Measurements from ENCODE around the gene TOMM7.
"Not testable (repeated sequence)": the region's sequence is repeated elsewhere in the genome, so short reads cannot be mapped to it uniquely, and the experiment has no call there.

Gene TOMM7

GRCh38 chr7:22784346-22784745, 38.3 kb downstream of the TOMM7 start:
- no peak overlapping the region for H3K4me3 ChIP-seq (ENCODE audit: low read depth, low read length)
- no peak for DNase-seq (ENCODE audit: low read depth)
- TF ChIP-seq MAX (IDR thresholded peaks at IDR 0.05; ENCODE audit: low read depth, low read length) (no peak), POLR2A (IDR thresholded peaks at IDR 0.05; ENCODE audit: extremely low read depth, insufficient read length) (no peak), CTCF (IDR thresholded peaks at IDR 0.05; ENCODE audit: low read depth, low read length) (no peak), MYC (IDR thresholded peaks at IDR 0.05; ENCODE audit: low read depth, low read length) (no peak)

GRCh38 chr7:22783421-22783820, 39.2 kb downstream of the TOMM7 start:
- H3K4me3 ChIP-seq (ENCODE audit: low read depth, low read length) = no peak overlapping the region
- TF ChIP-seq MYC (IDR thresholded peaks at IDR 0.05; ENCODE audit: low read depth, low read length) (no peak), POLR2A (IDR thresholded peaks at IDR 0.05; ENCODE audit: extremely low read depth, insufficient read length) (no peak), CTCF (IDR thresholded peaks at IDR 0.05; ENCODE audit: low read depth, low read length) (no peak), MAX (IDR thresholded peaks at IDR 0.05; ENCODE audit: low read depth, low read length) (no peak)
- DNase-seq (ENCODE audit: low read depth) = no peak

- no peak for TF ChIP-seq POLR2A (IDR thresholded peaks at IDR 0.05; ENCODE audit: extremely low read depth, insufficient read length)
- TF ChIP-seq MAX (IDR thresholded peaks at IDR 0.05; ENCODE audit: low read depth, low read length) = 0 out of 2 replicates have a peak, but pooled peaks have one; percentile 24
- TF ChIP-seq CTCF (IDR thresholded peaks at IDR 0.05; ENCODE audit: low read depth, low read length) = peak; percentile 99
- TF ChIP-seq MYC (IDR thresholded peaks at IDR 0.05; ENCODE audit: low read depth, low read length) = no peak
- no peak overlapping the region for H3K4me3 ChIP-seq (ENCODE audit: low read depth, low read length)
- peak; percentile 73 for DNase-seq (ENCODE audit: low read depth)
These were observed 39.9 kb downstream of the TOMM7 start for GRCh38 chr7:22782616-22783232.

DNA sequence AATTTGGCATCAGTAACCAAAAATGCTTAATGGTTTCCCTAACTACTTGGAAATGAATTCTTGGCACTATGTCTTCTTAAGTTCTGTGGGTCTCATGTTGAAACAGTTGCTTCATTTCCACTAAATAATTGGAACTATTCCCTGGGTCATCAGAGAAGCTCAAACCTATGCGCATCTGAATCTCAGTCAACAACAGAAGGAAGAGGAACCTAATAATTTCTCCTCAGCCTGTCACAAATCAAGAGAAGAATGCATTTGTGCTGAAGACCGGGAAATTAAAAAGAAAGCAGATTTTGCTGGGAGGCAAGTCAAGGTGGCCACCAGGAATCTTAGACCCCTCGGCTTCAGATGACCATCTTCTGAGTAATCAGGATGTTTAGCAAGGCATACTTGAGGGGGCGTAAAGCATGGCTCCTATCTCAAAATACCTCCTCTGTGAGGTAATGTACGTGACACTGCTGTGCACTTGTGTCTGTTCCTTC, 41.4 kb downstream of the TOMM7 start:
- TF ChIP-seq MAX (IDR thresholded peaks at IDR 0.05; ENCODE audit: low read depth, low read length) (no peak), MYC (IDR thresholded peaks at IDR 0.05; ENCODE audit: low read depth, low read length) (no peak), CTCF (IDR thresholded peaks at IDR 0.05; ENCODE audit: low read depth, low read length) (no peak), POLR2A (IDR thresholded peaks at IDR 0.05; ENCODE audit: extremely low read depth, insufficient read length) (no peak)
- no peak overlapping the region for H3K4me3 ChIP-seq (ENCODE audit: low read depth, low read length)
- DNase-seq (ENCODE audit: low read depth) = no peak

DNA sequence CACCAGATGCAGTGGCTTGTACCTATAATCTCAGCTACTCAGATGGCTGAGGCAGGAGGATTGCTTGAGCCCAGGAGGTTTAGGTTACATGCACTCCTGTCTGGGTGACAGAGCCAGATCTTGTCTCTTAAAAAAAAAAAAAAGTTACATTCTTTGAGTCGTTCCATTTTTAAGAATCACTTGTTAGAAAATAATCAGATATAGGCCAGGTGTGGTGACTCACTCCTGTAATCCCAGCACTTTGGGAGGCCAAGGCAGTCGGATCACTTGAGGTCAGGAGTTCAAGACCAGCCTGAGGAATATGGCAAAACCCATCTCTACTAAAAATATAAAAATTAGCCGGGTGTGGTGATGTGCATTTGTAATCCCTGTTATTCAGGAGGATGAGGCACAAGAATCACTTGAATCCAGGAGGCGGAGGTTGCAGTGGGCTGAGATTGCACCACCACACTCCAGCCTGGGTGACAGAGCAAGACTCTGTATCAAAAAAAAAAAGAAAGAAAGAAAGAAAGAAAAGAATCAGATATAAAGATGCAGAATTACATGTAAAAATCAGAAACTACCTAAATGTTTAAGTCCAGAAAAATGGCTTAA, 42.8 kb downstream of the TOMM7 start:
- H3K4me3 ChIP-seq (ENCODE audit: low read depth, low read length); DNase-seq (ENCODE audit: low read depth): not testable (repeated sequence)

DNA sequence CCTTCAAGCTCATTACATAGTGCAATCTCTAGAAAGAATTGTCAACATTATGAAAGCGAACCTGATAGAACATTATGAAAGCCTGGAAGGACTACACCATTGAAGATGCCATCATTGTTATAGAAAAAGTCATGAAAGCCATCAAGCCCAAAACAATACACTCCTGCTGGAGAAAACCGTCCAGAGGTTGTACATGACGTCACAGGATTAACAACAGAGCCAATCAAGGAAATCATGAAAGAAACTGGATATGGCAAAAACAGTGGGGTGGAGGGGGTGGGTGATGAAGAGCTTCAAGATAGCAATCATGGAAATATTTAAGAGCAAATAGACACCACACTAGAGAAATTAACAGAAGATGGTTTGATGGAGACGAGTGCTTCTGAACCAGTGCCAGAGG, 45.7 kb downstream of the TOMM7 start:
- no peak for TF ChIP-seq POLR2A (IDR thresholded peaks at IDR 0.05; ENCODE audit: extremely low read depth, insufficient read length)
- TF ChIP-seq MYC (IDR thresholded peaks at IDR 0.05; ENCODE audit: low read depth, low read length) = no peak
- TF ChIP-seq MAX (IDR thresholded peaks at IDR 0.05; ENCODE audit: low read depth, low read length) = no peak
- TF ChIP-seq CTCF (IDR thresholded peaks at IDR 0.05; ENCODE audit: low read depth, low read length) = no peak
- DNase-seq (ENCODE audit: low read depth) = no peak
- no peak overlapping the region for H3K4me3 ChIP-seq (ENCODE audit: low read depth, low read length)
